ENCODE results near the gene ETV6. TPM values are rescaled to one million over a fixed set of nuclear protein-coding genes. Genes with fewer than 3 reads are reported as not detected.

The ETV6 gene
- total and polyA plus RNA-seq, 2 of the 8 experiments (the other 6 are each of a cell fraction or from before 2014, with no cell fraction given): 5.5 to 23.9 TPM

DNA sequence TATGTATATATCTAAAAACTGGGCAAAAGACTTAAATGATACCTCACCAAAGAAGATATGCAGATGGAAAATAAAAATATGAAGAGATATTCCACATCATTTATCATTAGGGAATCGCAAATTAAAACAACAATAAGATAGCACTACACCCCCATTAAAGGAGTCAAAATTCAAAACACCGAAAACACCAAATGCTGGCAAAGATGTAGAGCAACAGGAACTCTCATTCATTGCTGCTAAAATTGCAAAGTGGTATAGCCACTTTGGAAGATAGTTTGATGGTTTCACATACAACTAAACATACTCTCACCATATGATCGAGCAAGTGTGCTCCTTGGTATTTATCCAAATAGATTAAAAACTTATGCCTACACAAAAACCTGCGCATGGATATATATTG, 289.7 kb downstream of the ETV6 start (continued):
- TF ChIP-seq BCL11A (IDR thresholded peaks at IDR 0.05; ENCODE audit: low read depth in 2 of 2, low read length in 2 of 2) (no peak), SP4 (IDR thresholded peaks at IDR 0.05; ENCODE audit: low read length) (no peak), HDAC6 (IDR thresholded peaks at IDR 0.05; ENCODE audit: low read depth, low read length) (no peak), POLR2A (IDR thresholded peaks at IDR 0.05; ENCODE audit: control extremely low read depth in 1 of 2, low read depth in 2 of 2, low read length in 2 of 2) (no peak)
- TF ChIP-seq, protein P1, sequence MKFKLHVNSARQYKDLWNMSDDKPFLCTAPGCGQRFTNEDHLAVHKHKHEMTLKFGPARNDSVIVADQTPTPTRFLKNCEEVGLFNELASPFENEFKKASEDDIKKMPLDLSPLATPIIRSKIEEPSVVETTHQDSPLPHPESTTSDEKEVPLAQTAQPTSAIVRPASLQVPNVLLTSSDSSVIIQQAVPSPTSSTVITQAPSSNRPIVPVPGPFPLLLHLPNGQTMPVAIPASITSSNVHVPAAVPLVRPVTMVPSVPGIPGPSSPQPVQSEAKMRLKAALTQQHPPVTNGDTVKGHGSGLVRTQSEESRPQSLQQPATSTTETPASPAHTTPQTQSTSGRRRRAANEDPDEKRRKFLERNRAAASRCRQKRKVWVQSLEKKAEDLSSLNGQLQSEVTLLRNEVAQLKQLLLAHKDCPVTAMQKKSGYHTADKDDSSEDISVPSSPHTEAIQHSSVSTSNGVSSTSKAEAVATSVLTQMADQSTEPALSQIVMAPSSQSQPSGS (IDR thresholded peaks at IDR 0.05; ENCODE audit: low read length): no peak

All from H1 (cell line).